C4-2B (cell line): ENCODE results near the gene MYO15A.
A peak's percentile ranks its signal among the peaks of the same experiment; 100 is the strongest.

Source experiments
- H3K27ac ChIP-seq: fragments of 450-650 bp; 2 replicates; pipeline ENCODE4 v1.5.1; 2017
- ZFX ChIP-seq: fragments of 450-650 bp; IDR thresholded peaks from 2 replicates; pipeline ENCODE4 v1.6.1; 2017
- TF ChIP-seq, protein P1 (sequence below): fragments of 450-650 bp; conservative IDR thresholded peaks from 2 replicates; pipeline ENCODE4 v1.5.1; 2017; ENCODE audit warnings: mild to moderate bottlenecking

The MYO15A gene

DNA sequence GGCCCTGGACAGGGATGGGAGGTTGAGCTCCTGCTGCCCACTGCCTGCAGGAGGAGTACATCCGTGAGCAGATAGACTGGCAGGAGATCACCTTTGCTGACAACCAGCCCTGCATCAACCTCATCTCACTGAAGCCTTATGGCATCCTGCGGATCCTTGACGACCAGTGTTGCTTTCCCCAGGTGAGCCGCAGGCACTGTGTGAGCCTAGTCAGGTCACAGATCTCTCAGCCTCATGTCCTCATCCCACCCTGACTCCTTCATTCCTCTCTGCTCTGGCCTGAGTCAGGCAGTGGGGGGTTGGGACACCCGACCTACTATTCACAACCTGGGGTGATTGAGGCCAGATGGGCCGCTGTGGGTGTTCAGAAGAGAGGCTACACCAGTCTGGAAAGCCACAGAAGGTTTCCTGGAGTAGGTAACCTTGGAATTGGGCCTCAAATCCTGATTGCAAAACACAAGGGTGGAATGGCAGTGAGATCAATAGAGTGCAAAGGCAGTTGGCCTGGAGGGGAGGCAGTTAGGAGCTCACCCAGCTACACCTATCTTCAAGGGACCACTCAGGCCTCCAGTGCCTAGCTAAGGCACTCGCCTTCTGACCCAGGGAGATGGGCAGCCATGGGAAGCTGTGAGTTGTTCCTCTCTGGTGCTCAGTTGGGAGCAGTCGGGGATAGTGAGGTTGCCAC, 29.7 kb downstream of the MYO15A start:
- TF ChIP-seq ZFX, result no peak
- TF ChIP-seq, protein P1, sequence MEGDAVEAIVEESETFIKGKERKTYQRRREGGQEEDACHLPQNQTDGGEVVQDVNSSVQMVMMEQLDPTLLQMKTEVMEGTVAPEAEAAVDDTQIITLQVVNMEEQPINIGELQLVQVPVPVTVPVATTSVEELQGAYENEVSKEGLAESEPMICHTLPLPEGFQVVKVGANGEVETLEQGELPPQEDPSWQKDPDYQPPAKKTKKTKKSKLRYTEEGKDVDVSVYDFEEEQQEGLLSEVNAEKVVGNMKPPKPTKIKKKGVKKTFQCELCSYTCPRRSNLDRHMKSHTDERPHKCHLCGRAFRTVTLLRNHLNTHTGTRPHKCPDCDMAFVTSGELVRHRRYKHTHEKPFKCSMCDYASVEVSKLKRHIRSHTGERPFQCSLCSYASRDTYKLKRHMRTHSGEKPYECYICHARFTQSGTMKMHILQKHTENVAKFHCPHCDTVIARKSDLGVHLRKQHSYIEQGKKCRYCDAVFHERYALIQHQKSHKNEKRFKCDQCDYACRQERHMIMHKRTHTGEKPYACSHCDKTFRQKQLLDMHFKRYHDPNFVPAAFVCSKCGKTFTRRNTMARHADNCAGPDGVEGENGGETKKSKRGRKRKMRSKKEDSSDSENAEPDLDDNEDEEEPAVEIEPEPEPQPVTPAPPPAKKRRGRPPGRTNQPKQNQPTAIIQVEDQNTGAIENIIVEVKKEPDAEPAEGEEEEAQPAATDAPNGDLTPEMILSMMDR, result no peak
- H3K27ac ChIP-seq, result no peak overlapping the region

DNA sequence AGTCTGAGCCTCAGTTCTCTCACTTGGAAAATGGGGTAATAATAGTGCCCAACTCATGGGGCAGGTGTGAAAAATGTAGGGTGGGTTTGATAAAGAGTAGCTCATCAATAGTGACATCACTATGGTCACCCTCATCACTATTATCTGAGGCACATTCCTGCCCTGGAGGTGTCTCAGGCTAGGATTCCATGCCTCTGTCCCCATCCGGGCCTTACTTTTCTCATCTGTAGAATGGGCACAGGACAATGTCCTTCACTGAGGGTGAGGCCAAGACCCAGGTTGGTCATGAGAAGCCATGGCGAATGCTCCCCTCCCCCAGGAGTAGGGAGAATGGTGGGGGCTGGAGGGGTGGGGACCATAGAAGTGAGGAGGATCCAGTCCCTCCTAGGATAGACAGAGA, 30.5 kb downstream of the MYO15A start:
- H3K27ac ChIP-seq, result no peak overlapping the region
- TF ChIP-seq, protein P1, result no peak
- TF ChIP-seq ZFX, result no peak

DNA sequence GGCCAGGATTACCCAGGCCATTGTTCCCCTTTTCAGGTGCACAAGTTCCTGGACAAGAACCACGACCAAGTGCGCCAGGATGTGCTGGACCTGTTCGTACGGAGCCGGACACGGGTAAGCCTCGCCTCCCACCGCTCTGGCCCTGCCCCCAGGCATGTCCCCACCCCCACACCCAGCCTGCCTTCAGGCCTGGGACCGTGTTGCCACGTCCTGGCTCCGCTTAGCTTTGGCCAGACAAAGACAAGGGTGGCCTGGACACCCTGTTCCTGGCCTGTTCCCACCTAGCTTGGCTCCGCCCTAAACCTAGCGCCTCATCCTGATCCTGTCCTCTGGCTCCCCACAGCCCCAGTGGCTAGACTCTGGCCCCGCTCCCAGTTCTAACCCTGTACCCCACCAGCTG, 30.9 kb downstream of the MYO15A start:
- no peak overlapping the region for H3K27ac ChIP-seq
- TF ChIP-seq, protein P1, result no peak
- TF ChIP-seq ZFX, result no peak

DNA sequence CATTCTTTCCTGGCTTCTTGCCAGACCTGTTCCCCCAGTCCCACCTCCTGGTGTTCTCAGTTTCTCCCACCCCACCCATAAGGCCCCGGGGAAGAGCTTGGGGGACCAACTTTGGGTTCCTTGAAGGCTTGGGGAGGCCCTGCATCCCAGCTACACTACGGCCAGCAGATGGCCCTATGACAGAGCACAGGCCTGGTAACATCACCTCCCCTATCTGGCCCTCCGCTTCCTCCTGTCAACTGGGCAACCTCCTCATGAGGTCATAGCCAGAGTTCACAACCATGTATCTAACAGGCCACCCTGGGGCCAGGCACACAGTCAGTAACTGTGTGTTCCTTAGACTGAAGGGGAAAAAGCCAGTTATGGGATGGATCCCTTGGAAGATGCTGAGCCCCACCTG, 31.4 kb downstream of the MYO15A start:
- TF ChIP-seq ZFX, result no peak
- TF ChIP-seq, protein P1, result no peak
- H3K27ac ChIP-seq, result no peak overlapping the region

DNA sequence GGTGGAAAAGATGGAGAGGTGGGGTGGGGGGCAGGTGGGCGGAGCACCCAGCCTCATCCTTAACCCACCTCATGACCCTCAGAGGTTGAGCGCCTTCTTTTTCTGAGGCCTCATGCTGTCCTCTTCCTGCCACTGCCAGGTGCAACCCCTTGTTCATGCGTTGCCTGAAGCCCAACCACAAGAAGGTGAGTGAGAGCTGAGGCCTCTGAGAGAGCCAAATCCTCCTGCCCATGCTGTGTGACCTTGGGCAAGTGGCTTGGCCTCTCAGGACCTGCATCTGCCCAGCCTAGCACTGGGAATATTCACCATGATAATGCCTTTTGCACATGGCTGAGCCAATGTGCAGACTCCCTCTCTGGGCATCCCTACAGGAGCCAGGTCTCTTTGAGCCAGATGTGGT, 32.1 kb downstream of the MYO15A start:
- no peak overlapping the region for H3K27ac ChIP-seq
- TF ChIP-seq, protein P1, result no peak
- no peak for TF ChIP-seq ZFX

DNA sequence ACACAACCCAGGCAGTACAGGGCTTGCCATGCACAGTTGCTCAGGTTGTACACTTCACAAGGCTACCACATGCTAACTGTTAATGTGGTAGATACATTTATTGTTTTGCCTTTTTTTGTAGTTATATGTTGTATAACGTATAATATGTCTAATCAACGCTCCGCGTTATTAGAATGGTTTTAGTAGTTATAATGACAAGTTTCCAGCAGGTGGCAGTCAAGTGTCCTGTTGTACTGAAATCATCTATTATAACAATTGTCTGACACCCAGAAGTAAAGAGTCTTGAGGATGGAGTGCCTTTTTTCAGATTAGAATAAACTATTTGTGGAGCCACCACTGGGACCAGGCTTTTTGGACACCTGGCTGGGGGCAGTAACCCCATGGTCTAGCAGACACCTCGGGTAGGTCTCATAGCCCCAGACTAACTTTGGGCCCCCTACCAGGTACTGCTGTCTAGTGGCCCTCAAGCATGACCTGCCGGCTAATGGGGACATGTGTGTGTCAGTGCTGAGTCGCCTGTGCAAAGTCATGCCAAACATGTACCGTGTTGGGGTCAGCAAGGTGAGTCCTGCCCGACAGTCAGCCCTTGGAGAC, 32.8 kb downstream of the MYO15A start:
- TF ChIP-seq ZFX, result no peak
- TF ChIP-seq, protein P1, result peak; percentile 86
- H3K27ac ChIP-seq, result no peak overlapping the region

DNA sequence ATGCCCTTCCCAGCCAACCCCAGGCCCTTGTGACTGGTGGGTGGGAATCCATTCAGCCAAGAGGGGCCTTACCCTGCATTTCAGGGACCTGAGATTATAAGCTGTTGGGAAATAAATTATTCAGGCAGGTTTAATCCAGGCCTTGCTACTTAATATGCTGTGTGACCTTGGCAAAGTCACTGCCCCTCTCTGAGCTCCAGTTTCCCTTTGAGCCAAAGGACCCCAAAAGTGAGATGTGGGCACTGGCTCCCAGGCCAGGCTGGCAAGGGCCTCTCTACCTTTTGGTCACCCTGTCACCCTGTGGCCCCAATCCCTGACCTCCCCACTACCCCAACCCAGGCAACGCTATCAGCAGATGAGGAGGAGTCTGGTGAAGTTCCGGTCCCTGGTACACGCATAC, 33.9 kb downstream of the MYO15A start:
- no peak for TF ChIP-seq ZFX
- TF ChIP-seq, protein P1, result no peak
- H3K27ac ChIP-seq, result no peak overlapping the region
